GM19452 (cell line): ENCODE results near the gene SNX25.

ENCODE experiments used
- ATAC-seq: cut with Tn5 transposase; IDR thresholded peaks from one replicate; pipeline ENCODE4 v1.9.1; 2021; ENCODE audit not compliant: unreplicated experiment

Gene SNX25

GRCh38 chr4:185370268-185370949 is 161.0 kb downstream of the SNX25 start:
- ATAC-seq, result no peak

GRCh38 chr4:185371702-185372101 is 162.3 kb downstream of the SNX25 start:
- no peak for ATAC-seq

GRCh38 chr4:185374027-185374426 is 164.6 kb downstream of the SNX25 start:
- no peak for ATAC-seq

GRCh38 chr4:185374573-185374972 is 165.2 kb downstream of the SNX25 start:
- ATAC-seq, result no peak

- no peak for ATAC-seq
These were observed 168.9 kb downstream of the SNX25 start for GRCh38 chr4:185378264-185378663.

GRCh38 chr4:185379326-185380295 is 170.2 kb downstream of the SNX25 start:
- ATAC-seq, result no peak

- no peak for ATAC-seq
These were observed 170.9 kb downstream of the SNX25 start for GRCh38 chr4:185380320-185380719.

- no peak for ATAC-seq
These were observed 172.1 kb downstream of the SNX25 start for GRCh38 chr4:185381288-185382196.

DNA sequence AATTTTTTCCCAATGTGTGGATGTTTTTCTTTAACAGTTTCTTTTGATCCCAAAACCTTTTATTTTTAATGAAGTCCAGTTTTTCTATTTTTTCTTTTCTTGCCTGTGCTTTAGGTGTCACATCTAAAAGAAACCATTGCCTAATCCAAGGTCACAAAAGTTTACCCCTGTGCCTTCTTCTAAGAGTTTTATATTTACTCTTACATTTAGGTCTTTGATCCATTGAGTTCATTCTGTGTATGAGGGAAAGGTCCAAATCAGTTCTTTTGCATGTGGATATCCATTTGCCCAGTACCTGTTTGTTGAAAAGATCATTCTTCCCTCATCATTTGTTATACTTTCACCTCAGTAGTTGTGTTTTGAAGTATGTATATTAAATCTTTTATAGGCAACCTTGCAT is 173.4 kb downstream of the SNX25 start:
- ATAC-seq, result no peak

DNA sequence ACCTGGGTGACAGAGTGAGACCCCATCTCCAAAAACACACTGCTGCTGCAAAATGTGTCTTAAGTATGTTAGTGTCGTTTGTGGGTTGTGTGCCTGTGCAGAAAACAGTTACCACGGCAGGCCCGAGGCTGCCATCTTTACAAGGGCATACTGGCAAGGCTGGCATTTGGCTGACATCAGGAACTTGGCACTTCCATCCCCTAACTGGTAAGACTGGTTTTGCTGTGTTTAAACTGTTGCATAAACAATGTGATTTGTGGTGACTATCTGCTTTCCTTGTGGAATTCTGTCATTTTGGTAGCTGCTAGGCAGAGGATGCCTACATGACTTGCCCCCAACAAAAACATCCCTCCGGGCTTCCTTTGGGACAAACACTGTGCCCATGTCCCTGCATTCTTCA is 174.1 kb downstream of the SNX25 start:
- ATAC-seq, result no peak

DNA sequence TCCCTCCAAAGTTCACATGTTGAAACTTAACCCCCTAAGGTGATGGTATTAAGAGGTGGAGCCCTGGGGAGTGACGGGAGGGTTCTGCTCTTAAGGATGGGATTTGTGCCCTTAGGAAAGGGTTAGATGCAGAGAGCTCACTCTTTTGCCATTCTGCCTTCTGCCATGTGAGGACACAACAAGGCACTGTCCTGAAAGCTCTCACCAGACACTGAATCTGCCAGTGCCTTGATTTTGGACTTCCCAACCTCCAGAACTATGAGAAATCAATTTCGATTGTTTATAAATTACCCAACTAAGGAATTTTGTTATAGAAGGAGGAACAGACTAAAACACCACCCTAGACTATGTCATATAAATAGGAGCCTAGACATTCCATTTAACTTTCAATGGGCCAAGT is 174.7 kb downstream of the SNX25 start:
- no peak for ATAC-seq

DNA sequence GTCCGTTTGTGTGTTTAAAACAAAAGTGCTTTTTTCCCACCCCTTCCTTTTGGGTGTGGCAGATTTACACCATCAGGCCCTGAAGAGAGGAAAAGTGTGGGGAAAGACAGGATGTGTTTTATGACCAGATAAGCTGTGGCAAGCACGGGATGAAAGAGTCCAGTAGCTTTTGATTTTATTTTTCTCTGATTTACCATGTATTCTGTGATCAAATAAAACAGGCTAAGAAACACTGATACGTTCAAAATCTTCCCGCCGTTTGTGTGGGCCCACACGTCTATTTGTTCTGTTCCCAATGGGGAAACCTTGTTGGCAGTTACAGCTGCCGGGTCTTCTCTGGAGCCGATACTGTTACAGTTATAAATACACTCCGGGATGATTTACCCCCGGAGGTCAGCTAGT is 175.5 kb downstream of the SNX25 start:
- ATAC-seq, result no peak

DNA sequence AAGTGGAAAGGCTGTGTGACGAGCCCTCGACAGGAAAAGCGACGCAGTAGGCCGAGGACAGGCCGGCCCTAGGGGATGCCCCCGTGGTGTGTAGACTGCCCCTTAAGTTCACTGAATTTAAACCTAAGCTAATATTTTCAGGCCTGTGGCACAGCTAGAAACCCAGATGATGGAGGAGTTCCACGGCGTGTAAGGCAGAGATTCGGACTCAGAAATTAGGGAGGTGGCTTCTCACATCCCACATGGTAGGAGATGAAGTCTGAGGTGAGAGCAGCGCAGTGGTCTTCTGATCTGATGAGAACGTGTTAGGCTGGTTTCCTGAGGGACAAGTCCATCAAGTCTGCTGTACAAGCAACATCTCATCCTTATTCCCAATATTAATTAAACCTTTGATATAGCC is 178.6 kb downstream of the SNX25 start:
- ATAC-seq, result no peak

DNA sequence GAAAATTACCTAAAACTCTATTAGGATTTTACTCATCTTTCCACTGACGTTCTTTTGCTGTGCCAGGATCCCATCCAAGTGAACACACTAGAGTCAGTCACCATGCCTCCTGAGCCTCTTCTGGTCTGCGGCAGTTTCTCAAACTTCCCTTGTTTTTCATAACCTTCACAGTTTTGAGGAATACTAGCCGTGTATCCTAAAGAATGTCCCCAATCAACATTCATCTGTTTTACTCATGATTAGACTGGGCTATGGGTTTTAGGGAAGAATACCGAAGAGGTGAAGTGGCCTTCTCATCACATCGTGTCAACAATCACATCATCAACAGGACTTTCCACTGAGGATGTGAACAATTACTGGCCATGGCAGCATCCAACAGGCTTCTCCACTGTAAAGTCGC is 181.5 kb downstream of the SNX25 start:
- ATAC-seq, result no peak

DNA sequence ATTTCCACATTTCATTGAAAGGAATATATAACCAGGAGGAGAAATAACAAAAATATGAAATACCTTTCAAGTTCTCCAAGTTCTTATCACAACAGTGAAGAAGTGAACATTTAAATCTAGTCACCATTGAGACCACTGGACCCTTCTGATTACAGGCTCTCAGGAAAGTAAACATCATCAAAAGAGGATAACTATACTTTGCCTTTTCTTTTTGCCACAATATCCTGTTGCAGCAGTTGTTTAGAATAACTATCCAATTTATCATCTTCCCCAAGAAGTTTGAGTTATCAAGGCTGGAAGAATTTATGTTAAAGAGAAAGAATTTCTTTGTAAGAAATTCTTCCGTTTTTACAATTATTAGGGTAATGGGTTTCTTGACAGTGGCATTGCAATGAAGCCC is 182.8 kb downstream of the SNX25 start:
- no peak for ATAC-seq

DNA sequence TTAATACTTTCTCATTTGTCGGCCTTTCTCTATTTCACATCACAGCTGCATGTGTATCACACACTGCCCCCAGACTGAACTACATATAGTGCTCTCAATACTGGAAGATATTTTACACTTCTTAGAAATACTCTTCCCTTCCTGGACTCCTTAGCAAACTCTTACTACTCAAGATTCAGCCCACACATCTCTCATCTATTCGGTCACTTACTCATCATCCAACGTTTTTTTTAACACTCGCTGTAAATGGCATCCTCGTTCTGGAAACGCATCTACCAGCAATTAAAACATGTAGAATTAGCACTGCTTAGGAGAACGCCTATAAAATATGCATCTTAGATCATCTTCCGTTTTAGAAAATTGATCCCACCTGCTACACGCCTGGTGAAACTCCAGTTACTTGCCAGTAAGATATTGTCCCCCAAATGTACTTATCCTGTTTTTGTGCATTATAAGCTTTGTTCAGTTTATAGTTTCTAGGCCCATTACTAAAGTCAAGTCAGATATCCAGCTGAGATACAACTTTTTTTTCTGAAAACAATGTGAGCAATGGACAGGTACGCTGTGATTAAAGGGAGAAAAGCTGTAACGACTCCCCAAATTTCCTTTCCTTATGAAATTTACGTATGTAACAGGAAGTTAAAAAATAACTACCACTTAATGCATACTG is 185.3 kb downstream of the SNX25 start:
- ATAC-seq, result no peak

DNA sequence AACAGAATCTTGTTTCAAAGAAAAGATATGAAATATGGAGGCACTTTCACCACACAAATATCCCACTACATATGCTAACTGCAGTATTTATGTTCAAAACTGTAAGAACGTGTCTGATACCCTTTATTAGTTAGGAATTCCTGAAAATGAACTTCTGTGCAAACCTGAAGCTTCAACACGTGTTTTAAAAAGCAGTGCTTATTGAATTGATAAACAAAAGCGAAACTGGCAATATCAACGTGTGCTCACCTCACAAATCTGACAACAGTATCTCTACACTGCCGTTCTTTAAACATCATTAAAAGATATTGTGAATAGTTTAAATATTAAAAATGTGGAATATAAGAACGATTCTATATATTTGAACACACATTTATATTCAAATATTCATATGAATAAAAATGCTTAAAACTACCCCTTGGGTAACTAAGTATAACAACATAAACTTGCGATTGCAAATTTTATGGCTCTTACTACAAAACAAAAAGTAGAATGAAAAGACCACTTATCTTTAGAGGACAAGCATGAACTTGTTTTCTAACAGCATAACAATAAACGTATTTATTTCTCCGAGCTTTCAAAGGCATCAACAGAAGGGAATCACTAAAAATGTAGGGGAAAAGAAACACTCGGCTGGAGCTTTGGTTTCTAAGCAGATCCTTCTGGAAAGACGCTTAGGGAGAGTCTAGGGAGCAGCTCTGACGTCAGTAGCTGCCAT is 186.0 kb downstream of the SNX25 start, which contains the start of gene LRP2BP:
Gene LRP2BP, minus strand, starts transcription at position 687 of the 718 bp plus-strand sequence. CDS start 17,738 bp downstream, outside the sequence.
- ATAC-seq, result no peak

DNA sequence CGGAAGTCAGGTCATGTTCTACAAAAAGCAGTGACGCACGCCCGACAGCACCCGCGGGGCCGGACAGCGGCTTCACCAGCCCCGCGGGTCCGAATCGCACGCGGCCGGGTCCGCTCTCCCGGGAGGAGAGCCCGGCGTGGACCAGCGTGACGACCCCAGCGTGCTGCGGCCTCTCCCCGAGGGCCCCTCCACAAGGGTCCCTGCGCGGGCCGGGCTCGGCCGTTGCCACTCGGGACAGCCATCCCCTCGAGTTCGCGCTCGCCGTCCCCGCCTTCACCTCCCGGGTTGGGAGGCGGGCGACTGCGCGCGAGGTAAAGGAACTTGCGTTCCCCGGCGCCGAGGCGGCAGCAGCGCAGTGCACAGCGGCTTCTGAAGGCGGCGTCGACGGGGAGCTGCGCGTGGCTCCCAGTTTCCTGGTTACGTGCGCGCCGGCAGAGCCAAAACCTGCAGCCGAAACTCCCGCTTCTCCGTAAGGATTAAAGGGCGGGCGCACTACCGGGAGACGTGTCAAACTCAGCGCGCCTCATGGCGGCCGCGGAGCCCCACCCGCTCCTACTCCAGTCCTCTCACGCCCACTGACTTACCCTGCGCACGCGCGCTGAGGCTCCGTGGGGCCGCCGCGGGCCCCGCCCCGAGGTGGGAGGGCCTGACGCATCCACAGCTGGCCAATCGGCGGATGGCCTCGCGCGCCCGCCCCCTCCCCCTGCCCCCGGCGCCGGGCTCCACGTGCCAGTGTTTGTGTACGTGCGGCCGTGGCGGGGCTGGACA is 186.7 kb downstream of the SNX25 start:
- peak; percentile 81 for ATAC-seq

- peak; percentile 3 for ATAC-seq
These were observed 187.5 kb downstream of the SNX25 start, which contains the start of gene ANKRD37 for GRCh38 chr4:185396724-185397385. Gene ANKRD37 (plus strand): TSS chr4:185396841. CDS start chr4:185396924, 83 bp downstream.
